IMR-90 (cell line): ENCODE measurements around the gene PRSS50. TPM values are rescaled to one million over a fixed set of nuclear protein-coding genes. Genes with fewer than 3 reads are reported as not detected.

Experiments used
- ATAC-seq: fragments of 200-7000 bp; cut with Tn5 transposase; 2 replicates; pipeline ENCODE4 v1.9.1; 2020; ENCODE audit warnings: low read depth, mild to moderate bottlenecking, moderate library complexity
- BruUV-seq: library from RNA; stranded (reverse); fragments of 400-500 nt; replicated peaks from 2 replicates; lab custom pipeline; 2021; lab: Mats Ljungman, UMichigan
- CTCF ChIA-PET: fragments of 300-600 bp; formaldehyde crosslinking; extraction: SDS; loops from one replicate; lab custom pipeline; 2021; ENCODE audit warnings: antibody characterized with exemption; lab: Yijun Ruan, JAX
- POLR2A ChIA-PET: fragments of 300-600 bp; sonication (Branson Sonifier 250); formaldehyde crosslinking; loops from one replicate; lab custom pipeline; 2022; ENCODE audit warnings: antibody characterized with exemption; ENCODE audit not compliant: unreplicated experiment; lab: Charles Lee
- DNase-seq: peaks from one replicate; pipeline ENCODE4 v3.0.0; 2013
- H2AFZ ChIP-seq: replicated peaks from 2 replicates; pipeline ENCODE3; 2013; ENCODE audit warnings: low read length, mild to moderate bottlenecking; ENCODE audit not compliant: poor library complexity
- H2AK5ac ChIP-seq: 2 replicates; pipeline ENCODE4 v1.6.1; 2013; ENCODE audit warnings: low read depth, low read length, inconsistent platforms
- H2AK9ac ChIP-seq: replicated peaks from 2 replicates; pipeline ENCODE3; 2013; ENCODE audit warnings: mild to moderate bottlenecking, low read depth, low read length, moderate library complexity; ENCODE audit not compliant: poor library complexity
- H2BK120ac ChIP-seq: 2 replicates; pipeline ENCODE4 v1.6.1; 2013; ENCODE audit warnings: low read depth, low read length, inconsistent platforms
- H2BK15ac ChIP-seq: 3 replicates; pipeline ENCODE4 v1.6.1; 2013; ENCODE audit warnings: low read depth, low read length, inconsistent platforms
- H2BK20ac ChIP-seq: 2 replicates; pipeline ENCODE4 v1.6.1; 2013; ENCODE audit warnings: low read depth, mild to moderate bottlenecking, inconsistent platforms, low read length, moderate library complexity
- H2BK5ac ChIP-seq: 2 replicates; pipeline ENCODE4 v1.6.1; 2013; ENCODE audit warnings: mild to moderate bottlenecking, low read depth, low read length, inconsistent platforms; ENCODE audit not compliant: poor library complexity, severe bottlenecking
- H3K14ac ChIP-seq: replicated peaks from 2 replicates; pipeline ENCODE4 v1.6.1; 2013; ENCODE audit warnings: low read depth, low read length, inconsistent platforms
- H3K18ac ChIP-seq: 2 replicates; pipeline ENCODE4 v1.6.1; 2013; ENCODE audit warnings: low read depth, low read length, control low read depth
- H3K23ac ChIP-seq: 2 replicates; pipeline ENCODE4 v1.6.1; 2013; ENCODE audit warnings: low read depth, low read length, inconsistent platforms
- H3K27ac ChIP-seq: 2 replicates; pipeline ENCODE4 v1.5.1; 2013; ENCODE audit warnings: mild to moderate bottlenecking, control low read depth, low read length; ENCODE audit not compliant: insufficient read depth
- H3K27me3 ChIP-seq: 2 replicates; pipeline ENCODE4 v1.6.1; 2013; ENCODE audit warnings: low read length; ENCODE audit not compliant: control insufficient read depth, insufficient read depth
- H3K36me3 ChIP-seq: 2 replicates; pipeline ENCODE4 v1.6.1; 2013; ENCODE audit warnings: low read length, mixed read lengths; ENCODE audit not compliant: control insufficient read depth, insufficient read depth
- H3K4ac ChIP-seq: 2 replicates; pipeline ENCODE4 v1.6.1; 2013; ENCODE audit warnings: low read depth, low read length, inconsistent platforms
- H3K4me1 ChIP-seq: 2 replicates; pipeline ENCODE4 v1.6.1; 2013; ENCODE audit warnings: low read length, mixed read lengths; ENCODE audit not compliant: control insufficient read depth, insufficient read depth
- H3K4me2 ChIP-seq: 2 replicates; pipeline ENCODE4 v1.6.1; 2013; ENCODE audit warnings: low read depth, mild to moderate bottlenecking, control low read depth, low read length, moderate library complexity
- H3K4me3 ChIP-seq: 2 replicates; pipeline ENCODE4 v1.5.1; 2013; ENCODE audit warnings: low read depth, mild to moderate bottlenecking, control low read depth, low read length, moderate library complexity; ENCODE audit not compliant: insufficient read depth
- H3K56ac ChIP-seq: 2 replicates; pipeline ENCODE4 v1.6.1; 2013; ENCODE audit warnings: low read length, inconsistent platforms; ENCODE audit not compliant: insufficient read depth; ENCODE audit errors: extremely low read depth
- H3K79me1 ChIP-seq, 2 experiments: 2 replicates each; pipeline ENCODE4 v1.6.1; 2013; ENCODE audit warnings: low read length in 2 of 2, inconsistent platforms in 1 of 2, low read depth in 1 of 2
- H3K9ac ChIP-seq: 2 replicates; pipeline ENCODE4 v1.6.1; 2013; ENCODE audit warnings: low read depth, low read length, control low read depth
- H3K9me1 ChIP-seq: 2 replicates; pipeline ENCODE4 v1.6.1; 2013; ENCODE audit warnings: low read length, inconsistent platforms; ENCODE audit not compliant: insufficient read depth
- H3K9me3 ChIP-seq: 2 replicates; pipeline ENCODE4 v1.6.1; 2013; ENCODE audit warnings: low read length; ENCODE audit not compliant: control insufficient read depth, insufficient read depth
- H4K20me1 ChIP-seq: 2 replicates; pipeline ENCODE4 v1.6.1; 2013; ENCODE audit warnings: low read length, inconsistent platforms; ENCODE audit not compliant: insufficient read depth
- H4K5ac ChIP-seq: 2 replicates; pipeline ENCODE4 v1.6.1; 2013; ENCODE audit warnings: mild to moderate bottlenecking, low read depth, low read length, control low read depth
- H4K8ac ChIP-seq, 2 experiments: 2 replicates each; pipeline ENCODE4 v1.6.1; 2013; ENCODE audit warnings: low read depth in 2 of 2, low read length in 2 of 2, control low read depth in 1 of 2, inconsistent platforms in 1 of 2
- H4K91ac ChIP-seq: 2 replicates; pipeline ENCODE4 v1.6.1; 2013; ENCODE audit warnings: low read depth, low read length, inconsistent platforms; ENCODE audit not compliant: insufficient read depth
- BHLHE40 ChIP-seq: fragments of 150-350 bp; IDR thresholded peaks from 2 replicates; pipeline ENCODE4 v1.6.1; 2016; ENCODE audit warnings: mild to moderate bottlenecking, low read depth, low read length
- CEBPB ChIP-seq: IDR thresholded peaks from 2 replicates; pipeline ENCODE4 v1.6.1; 2012; ENCODE audit warnings: low read depth, low read length, improper control_type of control experiment
- CHD1 ChIP-seq: IDR thresholded peaks from 2 replicates; pipeline ENCODE4 v1.6.1; 2012; ENCODE audit warnings: low read depth, low read length, improper control_type of control experiment
- CTCF ChIP-seq: conservative IDR thresholded peaks from 2 replicates; pipeline ENCODE4 v1.5.1; 2012; ENCODE audit warnings: mild to moderate bottlenecking, low read depth, low read length, improper control_type of control experiment
- FOS ChIP-seq: fragments of 150-350 bp; IDR thresholded peaks from 2 replicates; pipeline ENCODE4 v1.6.1; 2016; ENCODE audit warnings: low read depth, low read length
- MAFK ChIP-seq: IDR thresholded peaks from 2 replicates; pipeline ENCODE4 v1.6.1; 2012; ENCODE audit warnings: low read depth, low read length, improper control_type of control experiment
- MAZ ChIP-seq: IDR thresholded peaks from 2 replicates; pipeline ENCODE4 v1.6.1; 2012; ENCODE audit warnings: low read depth, mild to moderate bottlenecking, low read length, improper control_type of control experiment, moderate library complexity, borderline replicate concordance
- MXI1 ChIP-seq: IDR thresholded peaks from 2 replicates; pipeline ENCODE4 v1.6.1; 2012; ENCODE audit warnings: low read depth, mild to moderate bottlenecking, low read length, moderate library complexity, borderline replicate concordance
- NFE2L2 ChIP-seq: fragments of 150-350 bp; IDR thresholded peaks from 2 replicates; pipeline ENCODE4 v1.6.1; 2016; ENCODE audit warnings: low read depth, mild to moderate bottlenecking, low read length
- POLR2A ChIP-seq: IDR thresholded peaks from 2 replicates; pipeline ENCODE4 v1.6.1; 2012; ENCODE audit warnings: mild to moderate bottlenecking, low read depth, low read length
- RAD21 ChIP-seq: IDR thresholded peaks from 2 replicates; pipeline ENCODE4 v1.6.1; 2012; ENCODE audit warnings: low read length, improper control_type of control experiment
- RCOR1 ChIP-seq: IDR thresholded peaks from 2 replicates; pipeline ENCODE4 v1.6.1; 2012; ENCODE audit warnings: mild to moderate bottlenecking, low read length, improper control_type of control experiment; ENCODE audit not compliant: insufficient replicate concordance
- USF2 ChIP-seq: fragments of 150-350 bp; IDR thresholded peaks from 2 replicates; pipeline ENCODE4 v1.6.1; 2017; ENCODE audit warnings: mild to moderate bottlenecking, antibody characterized with exemption, low read length, low read depth
- WGBS, 2 experiments: methylation state at CpG; one replicate each; pipeline versions ENCODE4 v1.1.5 to v1.1.7; 2013; ENCODE audit warnings: missing lambda C conversion rate in 2 of 2; ENCODE audit not compliant: insufficient read length in 1 of 2; ENCODE audit errors: extremely low coverage in 2 of 2; 5-methylcytosine and 5-hydroxymethylcytosine counted together
- dilution Hi-C: fragments of 300-500 bp; cut with HindIII; formaldehyde crosslinking; loops from one replicate; pipeline ENCODE4 v1.14.3; 2018; ENCODE audit warnings: low sequenced_read_pairs; ENCODE audit not compliant: unreplicated experiment
- in situ Hi-C: fragments of 300-500 bp; cut with MboI; formaldehyde crosslinking; loops from 3 replicates; pipeline ENCODE4 v1.14.3; 2019; ENCODE audit warnings: low sequenced_read_pairs, inconsistent platforms, mixed read lengths
- intact Hi-C: fragments of 100-400 bp; cut with micrococcal nuclease; formaldehyde crosslinking; loops from 2 replicates; pipeline ENCODE4 v1.10.0; 2022
- polyA plus RNA-seq, 3 experiments: library from polyadenylated mRNA; depleted of rRNA; stranded (reverse); fragments of >200 nt; gene quantifications; 2 replicates each; pipeline ENCODE4 v1.2.3, GENCODE V29; 2012; ENCODE audit warnings: low replicate concordance in 1 of 3
- total RNA-seq: library from RNA; depleted of rRNA; stranded (reverse); fragments of >200 nt; gene quantifications from 2 replicates; pipeline ENCODE4 v1.2.3, GENCODE V29; 2012
- TF ChIP-seq, protein P1 (sequence below): fragments of 150-350 bp; IDR thresholded peaks from 2 replicates; pipeline ENCODE4 v1.6.1; 2016; ENCODE audit warnings: low read depth, mild to moderate bottlenecking, low read length, moderate library complexity, borderline replicate concordance

PRSS50 gene
- total and polyA plus RNA-seq, 2 of the 4 experiments (the other 2 are of a cell fraction), result not detected

- no CpG with 5 or more reads among the region's 4 CpGs for whole genome bisulfite sequencing, 2 experiments
- H3K27me3 ChIP-seq, result peaks cover 16% of the 10 kb centered on the region
- H2BK20ac ChIP-seq, result no peak overlapping the region
- ChIA-PET POLR2A (no interaction called here), CTCF (no interaction called here)
- no peak overlapping the region for H2BK120ac ChIP-seq
- no peak for DNase-seq
- no peak overlapping the region for H4K8ac ChIP-seq
- no peak overlapping the region for H3K4me3 ChIP-seq
- no peak overlapping the region for H3K14ac ChIP-seq
- no peak overlapping the region for H3K56ac ChIP-seq
- H2AFZ ChIP-seq, result no peak overlapping the region
- H3K18ac ChIP-seq, result no peak overlapping the region
- H3K4me2 ChIP-seq, result no peak overlapping the region
- no peak overlapping the region for H3K27ac ChIP-seq
- no peaks in the 10 kb centered on the region for H3K79me1 ChIP-seq
- no peak overlapping the region for H4K5ac ChIP-seq
- TF ChIP-seq RCOR1, result no peak
- no peak for TF ChIP-seq BHLHE40
- TF ChIP-seq CHD1, result no peak
- TF ChIP-seq POLR2A, result no peak
- TF ChIP-seq RAD21, result no peak
- TF ChIP-seq FOS, result no peak
- TF ChIP-seq MAFK, result no peak
- TF ChIP-seq CTCF, result no peak
- TF ChIP-seq, protein P1, sequence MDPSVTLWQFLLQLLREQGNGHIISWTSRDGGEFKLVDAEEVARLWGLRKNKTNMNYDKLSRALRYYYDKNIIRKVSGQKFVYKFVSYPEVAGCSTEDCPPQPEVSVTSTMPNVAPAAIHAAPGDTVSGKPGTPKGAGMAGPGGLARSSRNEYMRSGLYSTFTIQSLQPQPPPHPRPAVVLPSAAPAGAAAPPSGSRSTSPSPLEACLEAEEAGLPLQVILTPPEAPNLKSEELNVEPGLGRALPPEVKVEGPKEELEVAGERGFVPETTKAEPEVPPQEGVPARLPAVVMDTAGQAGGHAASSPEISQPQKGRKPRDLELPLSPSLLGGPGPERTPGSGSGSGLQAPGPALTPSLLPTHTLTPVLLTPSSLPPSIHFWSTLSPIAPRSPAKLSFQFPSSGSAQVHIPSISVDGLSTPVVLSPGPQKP, result no peak
- no peak for TF ChIP-seq CEBPB
- TF ChIP-seq MAZ, result no peak
- TF ChIP-seq MXI1, result no peak
- no peak for TF ChIP-seq USF2
- TF ChIP-seq NFE2L2, result no peak
- H3K9me3 ChIP-seq, result no peaks in the 10 kb centered on the region
- dilution Hi-C loops, result no loop called here
- ATAC-seq, result no peak
- no peak overlapping the region for H2BK5ac ChIP-seq
- H3K23ac ChIP-seq, result no peak overlapping the region
- no peaks in the 10 kb centered on the region for H3K36me3 ChIP-seq
- H3K4me1 ChIP-seq, result no peaks in the 10 kb centered on the region
- no peaks in the 10 kb centered on the region for H3K9me1 ChIP-seq
- no peak overlapping the region for H3K4ac ChIP-seq
- no peak overlapping the region for H4K91ac ChIP-seq
- in situ Hi-C loops, result loop anchor here (25.0 kb wide), 1 partner anchor 638 kb away; no protein-coding TSS in a partner anchor
- BruUV-seq, result no TSS peak
- H4K20me1 ChIP-seq, result no peaks in the 10 kb centered on the region
- intact Hi-C loops, result no loop called here
- no peak overlapping the region for H2AK5ac ChIP-seq
- H2AK9ac ChIP-seq, result no peak overlapping the region
- no peak overlapping the region for H3K9ac ChIP-seq
- H2BK15ac ChIP-seq, result no peak overlapping the region
These were observed 6.8 kb upstream of the PRSS50 start for GRCh38 chr3:46724424-46724823.
